MM.1S (cell line): ENCODE results near the gene FGF3.

Source experiments
- DNase-seq: peaks from one replicate; pipeline ENCODE4 v3.0.0-alpha.2; 2015
- H2AFZ ChIP-seq: fragments of 300-600 bp; sonication (generic); 2 replicates; pipeline ENCODE4 v1.6.0; 2016; ENCODE audit warnings: antibody characterized with exemption, low read length
- H3F3A ChIP-seq: fragments of 300-600 bp; sonication (generic); 2 replicates; pipeline ENCODE4 v1.6.1; 2016; ENCODE audit warnings: mild to moderate bottlenecking, antibody characterized with exemption, low read length, moderate library complexity, mixed read lengths; ENCODE audit not compliant: insufficient read depth
- H3K27ac ChIP-seq: fragments of 300-600 bp; sonication (generic); 2 replicates; pipeline ENCODE4 v1.5.1; 2016; ENCODE audit warnings: mild to moderate bottlenecking, low read length
- H3K27me3 ChIP-seq: fragments of 300-600 bp; sonication (generic); replicated peaks from 2 replicates; pipeline ENCODE4 v1.6.0; 2016; ENCODE audit warnings: low read length; ENCODE audit not compliant: insufficient read depth
- H3K36me3 ChIP-seq: fragments of 300-600 bp; sonication (generic); replicated peaks from 2 replicates; pipeline ENCODE4 v1.6.1; 2016; ENCODE audit warnings: mild to moderate bottlenecking, low read length, mixed read lengths; ENCODE audit not compliant: insufficient read depth
- H3K4me1 ChIP-seq: fragments of 300-600 bp; sonication (generic); 2 replicates; pipeline ENCODE4 v1.6.1; 2016; ENCODE audit warnings: low read length, mixed read lengths
- H3K4me2 ChIP-seq: fragments of 300-600 bp; sonication (generic); 2 replicates; pipeline ENCODE4 v1.6.0; 2016; ENCODE audit warnings: low read depth, low read length
- H3K4me3 ChIP-seq: fragments of 300-600 bp; sonication (generic); 2 replicates; pipeline ENCODE4 v1.5.1; 2016; ENCODE audit warnings: low read length, mixed read lengths
- H3K79me2 ChIP-seq: fragments of 300-600 bp; sonication (generic); 2 replicates; pipeline ENCODE4 v1.6.1; 2016; ENCODE audit warnings: mixed run types, low read length, mixed read lengths
- H3K9ac ChIP-seq: fragments of 300-600 bp; sonication (generic); 2 replicates; pipeline ENCODE4 v1.6.1; 2016; ENCODE audit warnings: low read length, mixed read lengths
- H3K9me2 ChIP-seq: fragments of 300-600 bp; sonication (generic); replicated peaks from 2 replicates; pipeline ENCODE4 v1.6.1; 2016; ENCODE audit warnings: mild to moderate bottlenecking, low read length, mixed read lengths; ENCODE audit not compliant: insufficient read depth
- H3K9me3 ChIP-seq: fragments of 300-600 bp; sonication (generic); replicated peaks from 2 replicates; pipeline ENCODE4 v1.6.1; 2016; ENCODE audit warnings: mild to moderate bottlenecking, low read length, mixed read lengths; ENCODE audit not compliant: insufficient read depth
- H4K20me1 ChIP-seq: fragments of 300-600 bp; sonication (generic); 2 replicates; pipeline ENCODE4 v1.6.1; 2016; ENCODE audit warnings: mild to moderate bottlenecking, low read length, moderate library complexity, mixed read lengths; ENCODE audit not compliant: insufficient read depth
- EZH2 ChIP-seq: fragments of 300-600 bp; sonication (generic); optimal IDR thresholded peaks from 2 replicates; pipeline ENCODE3; 2017; ENCODE audit warnings: low read depth, mild to moderate bottlenecking, antibody characterized with exemption, low read length, mixed read lengths
- EZH2phosphoT487 ChIP-seq: fragments of 300-600 bp; sonication (generic); IDR thresholded peaks from 2 replicates; pipeline ENCODE4 v1.6.1; 2018; ENCODE audit warnings: antibody characterized with exemption, low read length
- TF ChIP-seq, protein P1 (sequence below): fragments of 300-600 bp; sonication (generic); IDR thresholded peaks from 2 replicates; pipeline ENCODE4 v1.5.1; 2016; ENCODE audit warnings: antibody characterized with exemption, low read length, mixed read lengths

FGF3 gene

DNA sequence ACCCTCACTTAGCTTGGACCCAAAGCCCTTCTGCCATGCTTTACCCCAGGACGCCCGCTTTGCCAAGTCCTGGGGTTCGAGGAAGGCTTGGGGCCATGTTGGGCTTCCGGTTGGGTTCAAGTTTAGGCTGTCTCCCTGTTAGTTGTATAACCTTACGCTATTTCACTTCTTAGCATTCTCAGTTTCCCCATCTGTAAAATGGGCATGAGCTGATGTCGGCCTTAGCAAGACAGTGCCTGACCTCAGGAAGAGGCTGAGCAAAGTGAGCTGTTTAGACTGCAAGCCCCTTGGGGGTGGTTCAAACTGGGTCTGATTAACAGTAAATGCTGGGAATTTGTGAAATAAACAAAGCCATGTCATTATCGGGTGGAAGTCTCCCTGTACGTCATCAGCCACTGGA is 40.8 kb downstream of the FGF3 start:
- DNase-seq, result no peak
- TF ChIP-seq EZH2phosphoT487 (no peak), EZH2 (no peak)
- TF ChIP-seq, protein P1, sequence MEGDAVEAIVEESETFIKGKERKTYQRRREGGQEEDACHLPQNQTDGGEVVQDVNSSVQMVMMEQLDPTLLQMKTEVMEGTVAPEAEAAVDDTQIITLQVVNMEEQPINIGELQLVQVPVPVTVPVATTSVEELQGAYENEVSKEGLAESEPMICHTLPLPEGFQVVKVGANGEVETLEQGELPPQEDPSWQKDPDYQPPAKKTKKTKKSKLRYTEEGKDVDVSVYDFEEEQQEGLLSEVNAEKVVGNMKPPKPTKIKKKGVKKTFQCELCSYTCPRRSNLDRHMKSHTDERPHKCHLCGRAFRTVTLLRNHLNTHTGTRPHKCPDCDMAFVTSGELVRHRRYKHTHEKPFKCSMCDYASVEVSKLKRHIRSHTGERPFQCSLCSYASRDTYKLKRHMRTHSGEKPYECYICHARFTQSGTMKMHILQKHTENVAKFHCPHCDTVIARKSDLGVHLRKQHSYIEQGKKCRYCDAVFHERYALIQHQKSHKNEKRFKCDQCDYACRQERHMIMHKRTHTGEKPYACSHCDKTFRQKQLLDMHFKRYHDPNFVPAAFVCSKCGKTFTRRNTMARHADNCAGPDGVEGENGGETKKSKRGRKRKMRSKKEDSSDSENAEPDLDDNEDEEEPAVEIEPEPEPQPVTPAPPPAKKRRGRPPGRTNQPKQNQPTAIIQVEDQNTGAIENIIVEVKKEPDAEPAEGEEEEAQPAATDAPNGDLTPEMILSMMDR, result no peak
- Histone ChIP-seq H3F3A (no peaks in the 10 kb centered on the region), H3K4me3 (no peak overlapping the region), H3K4me2 (no peak overlapping the region), H3K79me2 (no peaks in the 10 kb centered on the region), H3K27me3 (peaks cover 84% of the 10 kb centered on the region), H3K9me2 (no peaks in the 10 kb centered on the region), H3K4me1 (no peaks in the 10 kb centered on the region), H4K20me1 (no peaks in the 10 kb centered on the region), H3K36me3 (no peaks in the 10 kb centered on the region), H2AFZ (no peak overlapping the region), H3K27ac (no peak overlapping the region), H3K9me3 (no peaks in the 10 kb centered on the region), H3K9ac (no peak overlapping the region)

DNA sequence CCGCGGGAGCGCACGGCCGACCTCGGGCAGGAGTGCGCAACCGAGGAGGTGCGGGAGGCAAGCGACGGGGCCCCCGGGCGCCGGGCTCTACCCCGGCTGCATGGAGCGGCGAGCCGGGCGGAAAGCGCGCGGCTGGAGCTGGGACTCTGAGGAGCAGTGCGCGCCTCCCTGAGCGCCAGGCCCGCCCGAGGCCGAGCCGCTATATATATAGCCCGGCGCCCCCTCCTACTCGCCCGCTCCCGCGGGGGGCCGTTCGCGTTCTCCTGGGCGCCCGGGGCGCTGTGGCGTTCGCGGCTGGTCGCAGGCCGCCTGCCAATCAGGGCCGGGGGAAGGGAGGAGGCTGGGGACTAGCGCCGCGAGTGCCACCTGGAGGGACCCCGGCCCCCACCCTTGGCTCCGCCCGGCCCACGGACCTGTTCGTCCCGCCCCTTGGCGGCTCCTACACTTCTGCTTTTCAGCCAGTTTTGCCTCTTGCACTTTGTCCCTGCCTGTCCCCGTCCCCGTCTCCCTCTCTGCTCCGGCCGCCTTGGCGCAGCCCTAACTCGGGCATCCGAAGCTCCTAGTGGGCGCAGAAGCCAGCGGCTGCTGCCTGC is 44.0 kb downstream of the FGF3 start, which contains the start of gene FGF4:
Gene FGF4, minus strand, starts transcription at position 179 of the 593 bp plus-strand sequence. CDS start 257 bp downstream, outside the sequence.
- Histone ChIP-seq H3K79me2 (no peaks in the 10 kb centered on the region), H3K4me3 (no peak within 1 kb of the TSS), H3K9ac (no peak within 1 kb of the TSS), H3K4me2 (no peak within 1 kb of the TSS), H4K20me1 (no peaks in the 10 kb centered on the region), H3K27ac (no peak within 1 kb of the TSS), H3K36me3 (no peaks in the 10 kb centered on the region), H2AFZ (no peak within 1 kb of the TSS), H3K9me2 (no peaks in the 10 kb centered on the region), H3K4me1 (no peaks in the 10 kb centered on the region), H3K27me3 (peaks cover 84% of the 10 kb centered on the region), H3K9me3 (no peaks in the 10 kb centered on the region), H3F3A (no peaks in the 10 kb centered on the region)
- TF ChIP-seq, protein P1, result no peak
- no peak for TF ChIP-seq EZH2phosphoT487
- no peak for TF ChIP-seq EZH2
- DNase-seq, result no peak

DNA sequence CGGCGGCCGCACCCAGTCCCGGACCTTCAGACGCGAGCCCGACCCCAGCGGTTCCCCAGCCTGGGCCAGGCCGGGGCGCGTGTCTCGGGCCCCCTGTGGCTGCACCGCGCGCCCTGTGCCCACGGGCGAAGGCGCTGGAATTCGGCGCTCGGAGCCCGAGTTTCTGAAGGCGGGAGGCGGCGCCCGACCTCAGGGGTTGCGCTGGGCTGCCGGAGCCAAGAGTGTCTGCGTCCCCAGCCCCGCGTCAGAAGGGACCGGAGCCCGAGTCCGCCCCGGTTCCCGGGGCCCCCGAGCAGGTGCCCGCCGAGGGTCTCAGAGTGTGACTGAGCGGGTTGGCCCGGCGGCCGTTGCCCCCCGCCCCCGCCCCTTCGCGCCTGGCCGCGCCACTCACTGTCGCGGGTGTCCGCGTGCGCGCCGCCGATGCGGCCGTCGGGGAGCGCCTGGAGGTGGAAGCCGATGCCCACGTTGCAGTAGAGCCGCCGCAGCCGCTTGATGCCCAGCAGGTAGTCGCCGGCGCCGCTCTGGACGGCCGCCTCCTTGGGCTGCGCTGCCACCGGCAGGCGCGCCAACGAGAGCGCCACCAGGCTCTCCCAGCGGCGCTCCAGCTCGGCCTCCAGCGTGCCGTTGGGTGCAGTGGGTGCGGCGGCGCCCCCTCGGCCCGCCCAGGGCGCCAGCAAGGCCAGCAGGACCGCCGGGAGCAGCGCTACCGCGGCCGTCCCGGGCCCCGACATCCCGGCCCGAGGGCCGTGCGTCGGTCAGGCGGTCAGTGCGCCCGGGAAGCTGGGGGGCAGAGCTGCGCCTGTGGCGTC is 44.7 kb downstream of the FGF3 start:
- Histone ChIP-seq H3F3A (no peaks in the 10 kb centered on the region), H3K4me2 (no peak overlapping the region), H3K4me3 (no peak overlapping the region), H3K36me3 (no peaks in the 10 kb centered on the region), H3K79me2 (no peaks in the 10 kb centered on the region), H3K27ac (no peak overlapping the region), H3K27me3 (peaks cover 86% of the 10 kb centered on the region), H3K4me1 (no peaks in the 10 kb centered on the region), H2AFZ (no peak overlapping the region), H3K9me2 (no peaks in the 10 kb centered on the region), H3K9me3 (no peaks in the 10 kb centered on the region), H4K20me1 (no peaks in the 10 kb centered on the region), H3K9ac (no peak overlapping the region)
- no peak for DNase-seq
- no peak for TF ChIP-seq EZH2phosphoT487
- TF ChIP-seq EZH2, result no peak
- TF ChIP-seq, protein P1, result no peak
